ENCODE results near the gene ALDH1B1. TPM values are rescaled to one million over a fixed set of nuclear protein-coding genes. Genes with fewer than 3 reads are reported as not detected.
"Not testable (repeated sequence)": the region's sequence is repeated elsewhere in the genome, so short reads cannot be mapped to it uniquely, and the experiment has no call there.

The ALDH1B1 gene
- total and polyA plus RNA-seq, 9 of the 15 experiments (the other 6 are each of a cell fraction or from before 2014, with no cell fraction given) = 8.6 to 46.5 (median 30.8) TPM

- H2AFZ ChIP-seq (ENCODE audit: low read depth, low read length); in situ Hi-C loops (cut with MboI); BruUV-seq (replicated peaks); H3K27ac ChIP-seq (ENCODE audit: extremely low read depth, low read depth, low read length); ATAC-seq; H4K20me1 ChIP-seq (replicated peaks; ENCODE audit: control insufficient read depth, insufficient read depth, low read length); H3K9me3 ChIP-seq (replicated peaks; ENCODE audit: control insufficient read depth, insufficient read depth, low read depth, low read length); DNase-seq (ENCODE audit: extremely low read depth in 1 of 4, low spot score in 3 of 4); H3K4me3 ChIP-seq; H3K9ac ChIP-seq (ENCODE audit: insufficient read depth in 1 of 2, low read depth in 2 of 2, low read length in 2 of 2); intact Hi-C loops (cut with micrococcal nuclease); FAIRE-seq; H3K4me2 ChIP-seq (ENCODE audit: insufficient read depth, low read length); H3K9me1 ChIP-seq (ENCODE audit: control insufficient read depth, insufficient read depth, low read length): not testable (repeated sequence)
- 91% methylated on average over 1 of the region's 1 CpG for WGBS (ENCODE audit: insufficient coverage, low coverage, missing lambda C conversion rate)
- Histone ChIP-seq H3K79me2 (ENCODE audit: control insufficient read depth, insufficient read depth, low read length) (peaks cover 15% of the 10 kb centered on the region), H3K4me1 (replicated peaks in 1 of 2; ENCODE audit: control insufficient read depth in 2 of 2, insufficient read depth in 2 of 2, low read length in 2 of 2) (peaks cover 0 to 12% of the 10 kb centered on the region in 2 experiments; a peak in 3 of 5 replicates), H3K36me3 (ENCODE audit: control insufficient read depth, insufficient read depth, low read length) (peaks cover 44% of the 10 kb centered on the region; the same call in 2 of the 3 replicates), H3K27me3 (ENCODE audit: control insufficient read depth in 2 of 2, insufficient read depth in 2 of 2, low read length in 2 of 2) (peaks cover 8 to 25% of the 10 kb centered on the region in 2 experiments)
- TF ChIP-seq POLR2A (conservative IDR thresholded peaks at IDR 0.05) (0 out of 2 replicates have a peak, but pooled peaks have one; percentile 32), SUPT5H (IDR thresholded peaks at IDR 0.05) (0 out of 2 replicates have a peak, but pooled peaks have one; percentile 20)
- POLR2A ChIA-PET = interaction anchor here (0.8 kb wide), 2 partner anchors 29 to 32 kb away, joined by 3 to 4 read pairs; no protein-coding TSS in a partner anchor
- CTCF ChIA-PET (ENCODE audit: low intra/inter-chr PET ratio) = interaction anchor here (0.6 to 4.4 kb wide), 2 partner anchors 28 to 330 kb away, joined by 4 to 113 read pairs; partner anchors contain the start of gene SHB
These were observed 6.7 kb downstream of the ALDH1B1 start for GRCh38 chr9:38399191-38399590.

GRCh38 chr9:38401994-38402393 is 9.5 kb downstream of the ALDH1B1 start:
- FAIRE-seq (no peak), DNase-seq (ENCODE audit: extremely low read depth in 1 of 4, low spot score in 3 of 4) (no peak), ATAC-seq (no peak)
- H3K4me1 ChIP-seq (replicated peaks in 1 of 2; ENCODE audit: control insufficient read depth in 2 of 2, insufficient read depth in 2 of 2, low read length in 2 of 2) = no peaks in the 10 kb centered on the region; a peak in 2 of 5 replicates
- in situ Hi-C loops (cut with MboI) (no loop called here), intact Hi-C loops (cut with micrococcal nuclease) (loop anchor here (2.0 kb wide), 1 partner anchor 67 kb away; no protein-coding TSS in a partner anchor)
- H3K4me2 ChIP-seq (ENCODE audit: insufficient read depth, low read length) = no peak overlapping the region
- peaks cover 33 to 50% of the 10 kb centered on the region in 2 experiments for H3K27me3 ChIP-seq (ENCODE audit: control insufficient read depth in 2 of 2, insufficient read depth in 2 of 2, low read length in 2 of 2)
- WGBS (ENCODE audit: insufficient coverage, low coverage, missing lambda C conversion rate) = 6% methylated on average over 6 of the region's 6 CpGs
- CTCF ChIA-PET (ENCODE audit: low intra/inter-chr PET ratio) = interaction anchor here (2.0 to 4.4 kb wide), 2 partner anchors 31 to 488 kb away, joined by 10 to 113 read pairs; no protein-coding TSS in a partner anchor
- H3K36me3 ChIP-seq (ENCODE audit: control insufficient read depth, insufficient read depth, low read length) = peaks cover 17% of the 10 kb centered on the region; the same call in 2 of the 3 replicates
- peaks cover 1% of the 10 kb centered on the region for H4K20me1 ChIP-seq (replicated peaks; ENCODE audit: control insufficient read depth, insufficient read depth, low read length)
- no peak overlapping the region for H3K9ac ChIP-seq (ENCODE audit: insufficient read depth in 1 of 2, low read depth in 2 of 2, low read length in 2 of 2)
- no peak overlapping the region for H3K4me3 ChIP-seq
- H3K9me1 ChIP-seq (ENCODE audit: control insufficient read depth, insufficient read depth, low read length) = no peaks in the 10 kb centered on the region
- H3K9me3 ChIP-seq (replicated peaks; ENCODE audit: control insufficient read depth, insufficient read depth, low read depth, low read length) = no peaks in the 10 kb centered on the region
- H2AFZ ChIP-seq (ENCODE audit: low read depth, low read length) = no peak overlapping the region
- no peak overlapping the region for H3K27ac ChIP-seq (ENCODE audit: extremely low read depth, low read depth, low read length)
- POLR2A ChIA-PET = interaction anchor here (0.6 kb wide), 1 partner anchor 299 kb away, joined by 3 read pairs; no protein-coding TSS in a partner anchor
- BruUV-seq (replicated peaks) = no TSS peak
- no peaks in the 10 kb centered on the region for H3K79me2 ChIP-seq (ENCODE audit: control insufficient read depth, insufficient read depth, low read length)
- TF ChIP-seq POU5F1 (IDR thresholded peaks at IDR 0.05; ENCODE audit: borderline replicate concordance, low read depth, low read length, partially characterized antibody) = no peak
- TF ChIP-seq DPF2 (IDR thresholded peaks at IDR 0.05) = no peak
- no peak for TF ChIP-seq FOXJ2 (tag; IDR thresholded peaks at IDR 0.05)
- TF ChIP-seq ZNF780A (CRISPR knock-in tag; IDR thresholded peaks at IDR 0.05) = no peak
- TF ChIP-seq SUPT5H (IDR thresholded peaks at IDR 0.05) = no peak
- TF ChIP-seq, protein P1, sequence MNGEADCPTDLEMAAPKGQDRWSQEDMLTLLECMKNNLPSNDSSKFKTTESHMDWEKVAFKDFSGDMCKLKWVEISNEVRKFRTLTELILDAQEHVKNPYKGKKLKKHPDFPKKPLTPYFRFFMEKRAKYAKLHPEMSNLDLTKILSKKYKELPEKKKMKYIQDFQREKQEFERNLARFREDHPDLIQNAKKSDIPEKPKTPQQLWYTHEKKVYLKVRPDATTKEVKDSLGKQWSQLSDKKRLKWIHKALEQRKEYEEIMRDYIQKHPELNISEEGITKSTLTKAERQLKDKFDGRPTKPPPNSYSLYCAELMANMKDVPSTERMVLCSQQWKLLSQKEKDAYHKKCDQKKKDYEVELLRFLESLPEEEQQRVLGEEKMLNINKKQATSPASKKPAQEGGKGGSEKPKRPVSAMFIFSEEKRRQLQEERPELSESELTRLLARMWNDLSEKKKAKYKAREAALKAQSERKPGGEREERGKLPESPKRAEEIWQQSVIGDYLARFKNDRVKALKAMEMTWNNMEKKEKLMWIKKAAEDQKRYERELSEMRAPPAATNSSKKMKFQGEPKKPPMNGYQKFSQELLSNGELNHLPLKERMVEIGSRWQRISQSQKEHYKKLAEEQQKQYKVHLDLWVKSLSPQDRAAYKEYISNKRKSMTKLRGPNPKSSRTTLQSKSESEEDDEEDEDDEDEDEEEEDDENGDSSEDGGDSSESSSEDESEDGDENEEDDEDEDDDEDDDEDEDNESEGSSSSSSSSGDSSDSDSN (IDR thresholded peaks at IDR 0.05; ENCODE audit: borderline replicate concordance in 1 of 2, low read depth in 2 of 2, low read length in 2 of 2) = no peak
- TF ChIP-seq ELK1 (CRISPR knock-in tag; IDR thresholded peaks at IDR 0.05) = no peak
